GM23338 (cell line): ENCODE measurements around the gene TSR1. TPM values are rescaled to one million over a fixed set of nuclear protein-coding genes. Genes with fewer than 3 reads are reported as not detected.

ENCODE experiments used
- ATAC-seq: fragments of 200-7000 bp; cut with Tn5 transposase; 3 replicates; pipeline ENCODE4 v1.9.1; 2020
- DNase-seq: peaks from one replicate; pipeline ENCODE4 v3.0.0-alpha.2; 2015; ENCODE audit warnings: low spot score
- H2AFZ ChIP-seq: fragments of 200-600 bp; sonication (generic); 2 replicates; pipeline ENCODE4 v1.8.0; 2016; ENCODE audit warnings: antibody characterized with exemption, mild to moderate bottlenecking, moderate library complexity
- H3F3A ChIP-seq: fragments of 200-600 bp; sonication (generic); replicated peaks from 2 replicates; pipeline ENCODE4 v1.8.0; 2017; ENCODE audit warnings: antibody characterized with exemption, mixed run types, low read depth
- H3K27ac ChIP-seq: fragments of 200-600 bp; sonication (generic); 2 replicates; pipeline ENCODE4 v1.6.1; 2016; ENCODE audit warnings: low read depth
- H3K27me3 ChIP-seq: fragments of 200-600 bp; sonication (generic); 2 replicates; pipeline ENCODE4 v1.8.0; 2016; ENCODE audit warnings: mild to moderate bottlenecking, mixed run types, moderate library complexity; ENCODE audit not compliant: insufficient read depth
- H3K36me3 ChIP-seq: fragments of 200-600 bp; sonication (generic); 2 replicates; pipeline ENCODE4 v1.8.0; 2016; ENCODE audit warnings: mild to moderate bottlenecking; ENCODE audit not compliant: insufficient read depth
- H3K4me1 ChIP-seq: fragments of 200-600 bp; sonication (generic); 2 replicates; pipeline ENCODE4 v1.8.0; 2016; ENCODE audit warnings: mild to moderate bottlenecking, moderate library complexity; ENCODE audit not compliant: insufficient read depth
- H3K4me2 ChIP-seq: fragments of 200-600 bp; sonication (generic); 2 replicates; pipeline ENCODE4 v1.7.1; 2017; ENCODE audit warnings: mixed run types
- H3K4me3 ChIP-seq: fragments of 200-600 bp; sonication (generic); 2 replicates; pipeline ENCODE4 v1.6.1; 2016; ENCODE audit warnings: mixed run types
- H3K79me2 ChIP-seq: fragments of 200-600 bp; sonication (generic); replicated peaks from 2 replicates; pipeline ENCODE4 v1.8.0; 2017; ENCODE audit warnings: mild to moderate bottlenecking; ENCODE audit not compliant: insufficient read depth
- H3K9me2 ChIP-seq: fragments of 200-600 bp; sonication (generic); 2 replicates; pipeline ENCODE4 v1.8.0; 2017; ENCODE audit not compliant: insufficient read depth
- H4K20me1 ChIP-seq: fragments of 200-600 bp; sonication (generic); replicated peaks from 2 replicates; pipeline ENCODE4 v1.8.0; 2017; ENCODE audit warnings: mild to moderate bottlenecking; ENCODE audit not compliant: insufficient read depth
- H3K27ac Mint-ChIP-seq: 2 replicates; pipeline ENCODE4 v1.8.0; 2020; ENCODE audit warnings: inconsistent platforms, mild to moderate bottlenecking, moderate library complexity, mixed read lengths
- H3K27me3 Mint-ChIP-seq: 3 replicates; pipeline ENCODE4 v1.8.0; 2022; ENCODE audit warnings: low read depth, mild to moderate bottlenecking, moderate library complexity, mixed read lengths, inconsistent platforms; ENCODE audit not compliant: insufficient read depth, poor library complexity
- H3K36me3 Mint-ChIP-seq: 3 replicates; pipeline ENCODE4 v1.8.0; 2021; ENCODE audit warnings: low read depth, mild to moderate bottlenecking, inconsistent platforms, moderate library complexity, mixed read lengths
- H3K4me1 Mint-ChIP-seq: 3 replicates; pipeline ENCODE4 v1.8.0; 2020; ENCODE audit warnings: mild to moderate bottlenecking, inconsistent platforms, mixed read lengths
- H3K4me3 Mint-ChIP-seq: 3 replicates; pipeline ENCODE4 v1.8.0; 2021; ENCODE audit warnings: moderate library complexity, mild to moderate bottlenecking, inconsistent platforms, mixed read lengths
- H3K9me3 Mint-ChIP-seq: 3 replicates; pipeline ENCODE4 v1.8.0; 2020; ENCODE audit warnings: moderate library complexity, mild to moderate bottlenecking, inconsistent platforms, mixed read lengths
- EZH2 ChIP-seq: fragments of 200-600 bp; sonication (generic); IDR thresholded peaks from one replicate; pipeline ENCODE4 v1.8.0; 2017; ENCODE audit warnings: antibody characterized with exemption, mild to moderate bottlenecking, low read depth; ENCODE audit not compliant: unreplicated experiment
- EZH2phosphoT487 ChIP-seq: fragments of 200-600 bp; sonication (generic); IDR thresholded peaks from one replicate; pipeline ENCODE4 v1.8.1; 2018; ENCODE audit warnings: antibody characterized with exemption; ENCODE audit not compliant: unreplicated experiment
- JUNB ChIP-seq: IDR thresholded peaks from one replicate; pipeline ENCODE4 v1.6.1; 2016; ENCODE audit warnings: antibody characterized with exemption; ENCODE audit not compliant: unreplicated experiment
- NANOG ChIP-seq: IDR thresholded peaks from 2 replicates; pipeline ENCODE4 v1.6.1; 2016; ENCODE audit warnings: antibody characterized with exemption, borderline replicate concordance
- POLR2AphosphoS5 ChIP-seq: IDR thresholded peaks from 2 replicates; pipeline ENCODE4 v1.6.1; 2016; ENCODE audit warnings: antibody characterized with exemption, low read depth
- REST ChIP-seq: IDR thresholded peaks from one replicate; pipeline ENCODE4 v1.6.1; 2018; ENCODE audit warnings: antibody characterized with exemption; ENCODE audit not compliant: unreplicated experiment
- ZNF114 ChIP-seq: fragments of 250-450 bp; sonication (Bioruptor Pico); IDR thresholded peaks from 2 replicates; pipeline ENCODE4 v1.5.0; 2020; ENCODE audit warnings: mild to moderate bottlenecking, moderate library complexity
- ZNF331 ChIP-seq: fragments of 250-450 bp; sonication (Bioruptor Pico); IDR thresholded peaks from 2 replicates; pipeline ENCODE4 v1.5.0; 2020; ENCODE audit warnings: low read depth, mild to moderate bottlenecking, moderate library complexity
- ZNF462 ChIP-seq: fragments of 250-450 bp; sonication (Bioruptor Pico); IDR thresholded peaks from 2 replicates; pipeline ENCODE4 v1.5.0; 2020; ENCODE audit warnings: mild to moderate bottlenecking, moderate library complexity
- polyA plus RNA-seq: library from polyadenylated mRNA; unstranded; fragments of >200 nt; fragmentation: Nextera tagmentation; extraction: Ambion mirVana; gene quantifications from 2 replicates; pipeline ENCODE4 v1.2.1, GENCODE V29; 2016
- total RNA-seq: library from RNA; depleted of rRNA; stranded (reverse); fragments of >200 nt; shearing (Covaris generic); gene quantifications from 2 replicates; pipeline ENCODE4 v1.2.3, GENCODE V29; 2014

The TSR1 gene
- total and polyA plus RNA-seq, 2 experiments from 2014 or later = 36.9 to 108 TPM

GRCh38 chr17:2302778-2303203, 33.5 kb downstream of the TSR1 start (continued):
- TF ChIP-seq ZNF462 (no peak), JUNB (no peak), ZNF114 (CRISPR knock-in tag) (no peak), NANOG (no peak)

- H2AFZ ChIP-seq = no peak overlapping the region
- Mint-ChIP-seq H3K9me3 (no peaks in the 10 kb centered on the region), H3K27ac (no peak overlapping the region), H3K4me1 (peaks cover 9% of the 10 kb centered on the region), H3K36me3 (peaks cover 39% of the 10 kb centered on the region), H3K4me3 (no peak overlapping the region), H3K27me3 (peaks cover under 1% of the 10 kb centered on the region)
- peaks cover 24% of the 10 kb centered on the region for H4K20me1 ChIP-seq
- peaks cover 10% of the 10 kb centered on the region for H3K4me1 ChIP-seq
- peaks cover 6% of the 10 kb centered on the region; the same call in 1 of the 2 replicates for H3K36me3 ChIP-seq
- H3F3A ChIP-seq = peaks cover 21% of the 10 kb centered on the region
- H3K4me3 ChIP-seq = no peak overlapping the region
- H3K27me3 ChIP-seq = no peaks in the 10 kb centered on the region
- DNase-seq = no peak
- no peaks in the 10 kb centered on the region for H3K9me2 ChIP-seq
- H3K4me2 ChIP-seq = no peak overlapping the region
- H3K79me2 ChIP-seq = peaks cover 46% of the 10 kb centered on the region
- no peak for ATAC-seq
- no peak overlapping the region for H3K27ac ChIP-seq
- TF ChIP-seq POLR2AphosphoS5 (no peak), REST (no peak), ZNF331 (CRISPR knock-in tag) (no peak), EZH2phosphoT487 (no peak), JUNB (no peak), EZH2 (no peak)
These were observed 36.5 kb downstream of the TSR1 start for GRCh38 chr17:2299756-2300155.
